Cardiac muscle cell (in vitro differentiated cells and primary cell): ENCODE data around the gene PRDX5. TPM values are rescaled to one million over a fixed set of nuclear protein-coding genes. Genes with fewer than 3 reads are reported as not detected.

Source experiments
- DNase-seq, 2 donors: peaks; one replicate each; pipeline versions ENCODE4 v3.0.0 to v3.0.0-alpha.2; 2010 to 2017; ENCODE audit warnings: low read depth in 1 of 2, low spot score in 1 of 2
- H3K27ac ChIP-seq: fragments of 200-600 bp; sonication (generic); 2 replicates; pipeline ENCODE4 v1.5.1; 2016
- H3K27me3 ChIP-seq: fragments of 200-600 bp; sonication (generic); 2 replicates; pipeline ENCODE4 v1.6.0; 2016; ENCODE audit warnings: control low read depth
- H3K36me3 ChIP-seq: fragments of 200-600 bp; sonication (generic); 2 replicates; pipeline ENCODE4 v1.5.1; 2016; ENCODE audit warnings: control low read depth
- H3K4me1 ChIP-seq: fragments of 200-600 bp; sonication (generic); 2 replicates; pipeline ENCODE4 v1.8.1; 2017; ENCODE audit warnings: low read depth, mild to moderate bottlenecking, mixed run types
- H3K4me3 ChIP-seq: fragments of 200-600 bp; sonication (generic); 2 replicates; pipeline ENCODE4 v1.5.1; 2016; ENCODE audit warnings: mild to moderate bottlenecking
- H3K9me3 ChIP-seq: fragments of 200-600 bp; sonication (generic); 2 replicates; pipeline ENCODE4 v1.5.1; 2017; ENCODE audit warnings: low read depth, mild to moderate bottlenecking, control low read depth
- polyA plus RNA-seq: library from polyadenylated mRNA; unstranded; fragments of >200 nt; fragmentation: Nextera tagmentation; extraction: Ambion mirVana; gene quantifications from 2 replicates; pipeline ENCODE4 v1.2.1, GENCODE V29; 2016
- total RNA-seq: library from RNA; depleted of rRNA; stranded (reverse); fragments of >200 nt; gene quantifications from 2 replicates; pipeline ENCODE4 v1.2.3, GENCODE V29; 2016
- TF ChIP-seq, protein P1 (sequence below): IDR thresholded peaks from 2 replicates; pipeline ENCODE4 v1.5.1; 2012; ENCODE audit warnings: low read depth, mild to moderate bottlenecking, low read length

The PRDX5 gene
- total and polyA plus RNA-seq, 2 experiments from 2014 or later, result 500 to 784 TPM

DNA sequence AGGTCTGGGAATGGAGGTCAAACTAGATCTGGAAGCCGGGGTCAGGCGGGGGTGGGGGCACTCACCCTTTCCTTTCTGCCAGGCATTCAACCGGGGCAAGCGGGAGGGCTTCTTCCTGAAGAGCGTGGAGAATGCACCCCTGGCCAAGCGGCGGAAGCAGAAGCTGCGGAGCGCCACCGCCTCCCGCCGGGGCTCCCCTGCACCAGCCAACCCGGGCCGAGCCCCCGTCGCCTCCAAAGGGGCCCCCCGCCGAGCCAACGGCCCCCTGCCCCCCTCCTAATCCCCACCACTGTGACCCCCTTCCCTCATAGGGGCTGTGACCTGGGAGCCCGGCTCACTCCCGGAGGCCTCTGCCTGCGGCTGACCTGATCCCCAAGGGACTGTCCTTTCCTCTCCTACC lies 53.3 kb downstream of the PRDX5 start:
- Histone ChIP-seq H3K36me3 (peaks cover 12% of the 10 kb centered on the region), H3K27ac (no peak overlapping the region), H3K9me3 (no peaks in the 10 kb centered on the region), H3K4me1 (no peaks in the 10 kb centered on the region), H3K27me3 (no peaks in the 10 kb centered on the region), H3K4me3 (no peak overlapping the region)
- no peak for DNase-seq
- TF ChIP-seq, protein P1, sequence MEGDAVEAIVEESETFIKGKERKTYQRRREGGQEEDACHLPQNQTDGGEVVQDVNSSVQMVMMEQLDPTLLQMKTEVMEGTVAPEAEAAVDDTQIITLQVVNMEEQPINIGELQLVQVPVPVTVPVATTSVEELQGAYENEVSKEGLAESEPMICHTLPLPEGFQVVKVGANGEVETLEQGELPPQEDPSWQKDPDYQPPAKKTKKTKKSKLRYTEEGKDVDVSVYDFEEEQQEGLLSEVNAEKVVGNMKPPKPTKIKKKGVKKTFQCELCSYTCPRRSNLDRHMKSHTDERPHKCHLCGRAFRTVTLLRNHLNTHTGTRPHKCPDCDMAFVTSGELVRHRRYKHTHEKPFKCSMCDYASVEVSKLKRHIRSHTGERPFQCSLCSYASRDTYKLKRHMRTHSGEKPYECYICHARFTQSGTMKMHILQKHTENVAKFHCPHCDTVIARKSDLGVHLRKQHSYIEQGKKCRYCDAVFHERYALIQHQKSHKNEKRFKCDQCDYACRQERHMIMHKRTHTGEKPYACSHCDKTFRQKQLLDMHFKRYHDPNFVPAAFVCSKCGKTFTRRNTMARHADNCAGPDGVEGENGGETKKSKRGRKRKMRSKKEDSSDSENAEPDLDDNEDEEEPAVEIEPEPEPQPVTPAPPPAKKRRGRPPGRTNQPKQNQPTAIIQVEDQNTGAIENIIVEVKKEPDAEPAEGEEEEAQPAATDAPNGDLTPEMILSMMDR, result no peak

Other genes starting within 250 kb of the PRDX5 start
- 116 and 156 TPM in 2 replicates for gene MACROD1, start 152.0 kb upstream of the PRDX5 start, total RNA-seq
- gene MACROD1, start 152.0 kb upstream of the PRDX5 start, polyA plus RNA-seq, result 134 and 198 TPM in 2 replicates
- 231 and 244 TPM in 2 replicates for gene STIP1, start 131.9 kb upstream of the PRDX5 start, total RNA-seq
- 229 and 240 TPM in 2 replicates for gene STIP1, start 131.9 kb upstream of the PRDX5 start, polyA plus RNA-seq
- 0.11 and 1.8 TPM in 2 replicates for gene FERMT3, start 111.4 kb upstream of the PRDX5 start, total RNA-seq
- 1.1 and 2.1 TPM in 2 replicates for gene FERMT3, start 111.4 kb upstream of the PRDX5 start, polyA plus RNA-seq
- gene TRPT1, start 91.9 kb upstream of the PRDX5 start, total RNA-seq, result 117 and 131 TPM in 2 replicates
- gene TRPT1, start 91.9 kb upstream of the PRDX5 start, polyA plus RNA-seq, result 137 and 161 TPM in 2 replicates
- 76.0 and 98.8 TPM in 2 replicates for gene NUDT22, start 91.8 kb upstream of the PRDX5 start, total RNA-seq
- gene NUDT22, start 91.8 kb upstream of the PRDX5 start, polyA plus RNA-seq, result 88.3 and 90.6 TPM in 2 replicates
- gene DNAJC4, start 87.6 kb upstream of the PRDX5 start, total RNA-seq, result 75.5 and 79.9 TPM in 2 replicates
- 126 and 132 TPM in 2 replicates for gene DNAJC4, start 87.6 kb upstream of the PRDX5 start, polyA plus RNA-seq
- gene VEGFB, start 83.5 kb upstream of the PRDX5 start, total RNA-seq, result 162 and 206 TPM in 2 replicates
- 178 and 199 TPM in 2 replicates for gene VEGFB, start 83.5 kb upstream of the PRDX5 start, polyA plus RNA-seq
- 102 and 177 TPM in 2 replicates for gene FKBP2, start 77.0 kb upstream of the PRDX5 start, total RNA-seq
- gene FKBP2, start 77.0 kb upstream of the PRDX5 start, polyA plus RNA-seq, result 191 and 321 TPM in 2 replicates
- gene PPP1R14B, start 71.2 kb upstream of the PRDX5 start, total RNA-seq, result 220 and 240 TPM in 2 replicates
- 238 and 288 TPM in 2 replicates for gene PPP1R14B, start 71.2 kb upstream of the PRDX5 start, polyA plus RNA-seq
- 20.3 and 24.7 TPM in 2 replicates for gene PLCB3, start 66.6 kb upstream of the PRDX5 start, total RNA-seq
- gene PLCB3, start 66.6 kb upstream of the PRDX5 start, polyA plus RNA-seq, result 10.6 and 11.0 TPM in 2 replicates
- gene BAD, start 33.5 kb upstream of the PRDX5 start, total RNA-seq, result 155 and 200 TPM in 2 replicates
- gene BAD, start 33.5 kb upstream of the PRDX5 start, polyA plus RNA-seq, result 168 and 195 TPM in 2 replicates
- gene GPR137, start 32.3 kb upstream of the PRDX5 start, total RNA-seq, result 37.7 and 41.4 TPM in 2 replicates
- 67.8 and 82.6 TPM in 2 replicates for gene GPR137, start 32.3 kb upstream of the PRDX5 start, polyA plus RNA-seq
- not detected in 2 replicates for gene KCNK4, start 26.8 kb upstream of the PRDX5 start, total RNA-seq
- not detected in 2 replicates for gene KCNK4, start 26.8 kb upstream of the PRDX5 start, polyA plus RNA-seq
- gene CATSPERZ, start 17.8 kb upstream of the PRDX5 start, total RNA-seq, result not detected in 2 replicates
- gene CATSPERZ, start 17.8 kb upstream of the PRDX5 start, polyA plus RNA-seq, result 0.54 and 0.56 TPM in 2 replicates
- 77.0 and 94.0 TPM in 2 replicates for gene ESRRA, start 12.6 kb upstream of the PRDX5 start, total RNA-seq
- 48.8 and 49.3 TPM in 2 replicates for gene ESRRA, start 12.6 kb upstream of the PRDX5 start, polyA plus RNA-seq
- gene TRMT112, start 562 bp upstream of the PRDX5 start, total RNA-seq, result 298 and 438 TPM in 2 replicates
- 331 and 375 TPM in 2 replicates for gene TRMT112, start 562 bp upstream of the PRDX5 start, polyA plus RNA-seq
- 5.9 and 8.4 TPM in 2 replicates for gene CCDC88B, start 22.1 kb downstream of the PRDX5 start, total RNA-seq
- gene CCDC88B, start 22.1 kb downstream of the PRDX5 start, polyA plus RNA-seq, result 8.6 and 9.5 TPM in 2 replicates
- 28.2 and 30.4 TPM in 2 replicates for gene RPS6KA4, start 41.0 kb downstream of the PRDX5 start, total RNA-seq
- 19.7 and 22.3 TPM in 2 replicates for gene RPS6KA4, start 41.0 kb downstream of the PRDX5 start, polyA plus RNA-seq
- gene SLC22A11, start 237.8 kb downstream of the PRDX5 start, total RNA-seq, result 0.42 TPM in 1 of 2 replicates, not detected in the other
- 1.3 TPM in 1 of 2 replicates, not detected in the other for gene SLC22A11, start 237.8 kb downstream of the PRDX5 start, polyA plus RNA-seq